Measurements from ENCODE around the gene TMEM88. TPM values are rescaled to one million over a fixed set of nuclear protein-coding genes. Genes with fewer than 3 reads are reported as not detected.

Gene TMEM88
- total and polyA plus RNA-seq, 5 experiments from 2014 or later = 6.9 to 7.2 TPM; not detected in 3

- H3K27me3 Mint-ChIP-seq = no peaks in the 10 kb centered on the region
- H3K9me3 Mint-ChIP-seq = peaks cover 0 to 2% (median 0%) of the 10 kb centered on the region in 9 donors
- H3K4me1 Mint-ChIP-seq = peaks cover 0 to 6% (median 3%) of the 10 kb centered on the region in 4 donors
- H3K36me3 Mint-ChIP-seq = peaks cover 0 to 12% (median 0%) of the 10 kb centered on the region in 3 donors
- H3K27ac Mint-ChIP-seq = peak overlapping the region in 9 of 10 donors; percentile 29 to 90 (median 46)
- DNase-seq (peak in 9 of 10 donors; percentile 23 to 51 (median 45)), ATAC-seq (peak in 1 of 2 donors; percentile 3)
- H3K4me3 Mint-ChIP-seq = peak overlapping the region in 9 of 10 donors; percentile 37 to 91 (median 73)
- POLR2A ChIA-PET = interaction anchor here (1.0 to 2.2 kb wide), 9 partner anchors 14 to 302 kb away, joined by 3 to 17 read pairs (median 4); partner anchors contain the start of genes CNTROB, KDM6B, NAA38 and TRAPPC1
Observed at GRCh38 chr17:7884581-7885366, 29.9 kb downstream of the TMEM88 start.

DNA sequence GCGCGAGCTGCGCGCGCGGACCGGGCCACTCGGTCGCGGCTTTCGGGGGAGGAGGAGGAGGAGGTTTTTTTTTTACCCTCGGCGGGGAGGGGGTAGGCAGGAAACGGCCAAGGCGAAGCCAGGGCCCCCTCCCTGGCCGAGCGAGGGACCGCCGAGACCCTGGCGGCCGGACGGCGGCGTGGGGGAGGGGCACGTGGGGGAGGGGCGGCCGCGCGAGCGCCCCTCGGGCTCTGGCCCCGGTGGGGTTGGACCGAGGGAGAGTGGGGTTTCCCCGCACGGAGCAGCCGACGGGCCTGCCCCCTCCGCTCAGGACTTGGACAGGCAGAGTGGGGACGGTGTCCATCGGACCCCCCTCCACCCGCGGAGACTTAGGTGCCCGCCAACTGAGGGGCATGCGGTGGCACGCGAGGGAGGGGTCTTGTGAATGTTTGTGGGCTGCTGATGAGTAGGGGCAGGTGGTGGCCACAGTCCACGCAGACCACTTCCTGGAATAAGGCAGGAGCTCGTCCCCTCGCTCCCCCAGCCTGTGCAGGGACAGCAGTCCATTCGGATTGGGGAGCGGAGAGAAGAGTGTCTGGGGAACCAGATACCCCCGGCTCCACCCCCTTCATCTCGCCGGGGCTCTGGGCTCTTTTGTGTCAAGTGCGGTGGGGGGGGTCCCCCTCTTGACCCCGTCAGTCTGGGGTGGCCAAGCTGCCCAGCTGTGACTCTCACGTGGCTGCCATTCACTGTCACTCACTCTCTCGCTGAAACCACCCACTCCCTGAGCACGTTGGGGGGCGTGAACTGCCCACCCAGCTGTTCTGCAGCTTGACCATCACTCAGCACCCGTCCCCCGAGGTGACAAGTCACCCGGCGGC, 30.7 kb downstream of the TMEM88 start:
- POLR2A ChIA-PET = interaction anchor here (0.5 to 2.2 kb wide), 17 partner anchors 10 to 302 kb away, joined by 3 to 17 read pairs (median 4); partner anchors contain the start of genes CNTROB, KDM6B, NAA38 and RNF227
- DNase-seq (peak in 6 of 10 donors; percentile 14 to 49 (median 42)), ATAC-seq (peak in 1 of 2 donors; percentile 5)
- H3K36me3 Mint-ChIP-seq = peaks cover 0 to 20% (median under 1%) of the 10 kb centered on the region in 3 donors
- no peaks in the 10 kb centered on the region for H3K27me3 Mint-ChIP-seq
- H3K4me1 Mint-ChIP-seq = peaks cover 5 to 10% (median 6%) of the 10 kb centered on the region in 4 donors
- H3K27ac Mint-ChIP-seq = no peak overlapping the region
- H3K4me3 Mint-ChIP-seq = peak overlapping the region in 2 of 10 donors; percentile 43 to 76
- peaks cover 0 to 2% (median 0%) of the 10 kb centered on the region in 9 donors for H3K9me3 Mint-ChIP-seq

DNA sequence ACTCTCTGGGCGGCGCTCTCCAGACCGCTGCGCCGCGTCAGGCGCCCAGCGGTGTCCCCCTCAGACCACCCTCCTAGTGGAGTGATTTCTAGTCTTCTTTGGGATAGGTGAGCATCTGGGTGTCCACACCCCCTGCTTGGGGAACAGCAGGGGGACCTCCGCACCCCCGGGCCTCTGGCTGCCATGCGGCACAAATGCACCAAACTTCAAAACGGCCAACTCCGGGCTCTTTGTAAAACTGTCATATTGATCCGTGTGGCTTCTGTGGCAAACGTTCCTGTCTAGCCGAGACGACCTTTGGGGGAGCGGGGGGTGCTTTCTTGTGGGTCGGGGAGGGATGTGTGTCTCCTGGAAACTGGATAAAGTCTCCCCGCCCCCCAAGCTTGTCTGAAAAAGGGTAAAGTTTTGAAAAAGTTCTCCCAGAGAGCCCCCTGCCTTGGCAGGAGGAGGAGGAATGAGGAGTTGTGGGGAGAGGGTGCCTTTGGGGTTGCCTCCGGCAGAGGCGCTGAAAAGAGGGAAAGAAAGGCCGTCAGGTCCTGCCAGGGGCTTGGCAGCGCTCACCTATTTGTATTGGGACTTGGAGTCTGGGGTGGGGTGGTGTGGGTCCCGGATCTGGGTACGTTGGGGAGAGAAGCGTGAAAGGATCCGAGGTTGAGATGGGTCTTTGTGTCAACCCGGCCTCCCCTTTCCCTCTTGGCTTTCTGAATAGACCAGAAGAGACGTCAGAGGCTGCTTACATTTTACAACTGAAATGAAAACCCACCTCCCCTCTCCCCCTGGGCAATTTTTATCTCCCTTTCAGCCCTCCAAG, 31.6 kb downstream of the TMEM88 start:
- peaks cover 7 to 12% (median 9%) of the 10 kb centered on the region in 4 donors for H3K4me1 Mint-ChIP-seq
- peaks cover 0 to 2% (median 0%) of the 10 kb centered on the region in 9 donors for H3K9me3 Mint-ChIP-seq
- H3K36me3 Mint-ChIP-seq = peaks cover 0 to 28% (median 3%) of the 10 kb centered on the region in 3 donors
- DNase-seq (peak; percentile 23 to 89 (median 64)), ATAC-seq (peak; percentile 23 to 44)
- H3K27ac Mint-ChIP-seq = no peak overlapping the region
- POLR2A ChIA-PET = interaction anchor here (0.5 to 2.2 kb wide), 15 partner anchors 11 to 200 kb away, joined by 3 to 17 read pairs (median 4); partner anchors contain the start of genes CNTROB, KDM6B, NAA38 and RNF227
- H3K4me3 Mint-ChIP-seq = no peak overlapping the region
- H3K27me3 Mint-ChIP-seq = no peaks in the 10 kb centered on the region

DNA sequence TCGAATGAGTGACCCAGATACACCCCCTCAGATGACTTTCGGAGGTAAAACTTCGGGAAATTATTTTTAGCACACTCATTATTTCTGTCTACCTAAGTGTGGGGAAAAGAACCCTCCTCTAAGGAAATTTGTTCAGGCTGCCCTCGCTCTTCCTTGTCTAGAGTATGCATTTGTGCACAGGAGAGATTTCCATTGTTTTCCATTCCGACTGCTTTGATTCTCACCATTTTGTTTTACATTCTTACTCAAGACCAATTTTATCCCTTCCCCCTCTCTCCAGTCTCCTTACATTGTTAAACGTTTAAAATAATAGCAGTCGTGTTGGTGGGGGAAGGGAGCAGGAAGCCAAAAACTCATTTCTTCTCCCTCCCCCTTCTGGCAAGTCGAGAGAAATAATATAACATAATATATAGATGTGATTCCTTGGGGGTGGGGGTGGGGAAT, 32.2 kb downstream of the TMEM88 start:
- peak; percentile 15 to 39 for ATAC-seq
- H3K4me3 Mint-ChIP-seq = no peak overlapping the region
- no peak overlapping the region for H3K27ac Mint-ChIP-seq
- peaks cover 0 to 35% (median 3%) of the 10 kb centered on the region in 3 donors for H3K36me3 Mint-ChIP-seq
- H3K27me3 Mint-ChIP-seq = no peaks in the 10 kb centered on the region
- DNase-seq = no peak
- H3K9me3 Mint-ChIP-seq = peaks cover 0 to 2% (median 0%) of the 10 kb centered on the region in 9 donors
- H3K4me1 Mint-ChIP-seq = peaks cover 7 to 15% (median 9%) of the 10 kb centered on the region in 4 donors
- POLR2A ChIA-PET = interaction anchor here (1.6 to 2.2 kb wide), 5 partner anchors 23 to 53 kb away, joined by 4 to 17 read pairs (median 7); partner anchors contain the start of gene KDM6B

DNA sequence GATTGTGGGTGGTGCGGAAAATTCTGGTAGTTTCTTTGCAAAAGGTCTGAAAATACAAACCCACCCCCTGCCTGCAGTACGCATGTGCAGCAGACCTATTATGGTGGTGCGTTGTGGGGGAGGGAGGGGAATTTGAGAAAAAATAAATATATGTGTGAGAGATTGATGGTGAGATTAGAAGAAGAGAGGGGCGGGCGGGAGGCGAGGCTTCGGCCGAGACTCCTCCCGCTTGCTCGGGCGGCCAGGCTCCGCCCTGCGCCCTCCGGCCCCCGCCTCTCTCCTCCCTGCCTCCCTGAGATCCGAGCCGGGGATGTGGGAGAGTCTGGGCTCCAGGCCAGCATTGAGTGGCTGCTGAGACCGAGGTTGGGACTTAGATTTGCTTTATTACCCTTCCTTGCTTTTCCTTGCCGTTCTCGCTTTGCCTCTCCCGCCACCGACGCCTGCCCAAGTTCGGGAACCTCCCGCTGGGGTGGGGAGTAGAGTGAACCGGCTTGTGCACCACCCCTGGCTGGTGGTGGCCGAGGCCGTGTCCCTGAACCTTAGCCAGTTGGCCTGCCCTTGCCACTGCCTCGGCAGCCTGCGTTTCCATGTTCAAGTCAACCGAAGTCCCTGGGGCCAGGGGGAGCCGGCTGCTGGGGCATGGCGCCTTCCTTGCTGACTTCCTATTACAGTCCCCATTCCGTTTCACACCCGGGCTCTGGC, 32.8 kb downstream of the TMEM88 start:
- H3K27me3 Mint-ChIP-seq = no peaks in the 10 kb centered on the region
- DNase-seq (peak; percentile 72 to 96 (median 86)), ATAC-seq (peak; percentile 56 to 70)
- peaks cover 0 to 2% (median 0%) of the 10 kb centered on the region in 9 donors for H3K9me3 Mint-ChIP-seq
- no peak overlapping the region for H3K4me3 Mint-ChIP-seq
- peaks cover 7 to 16% (median 9%) of the 10 kb centered on the region in 4 donors for H3K4me1 Mint-ChIP-seq
- POLR2A ChIA-PET = no interaction called here
- H3K36me3 Mint-ChIP-seq = peaks cover 0 to 39% (median 3%) of the 10 kb centered on the region in 3 donors
- H3K27ac Mint-ChIP-seq = no peak overlapping the region

DNA sequence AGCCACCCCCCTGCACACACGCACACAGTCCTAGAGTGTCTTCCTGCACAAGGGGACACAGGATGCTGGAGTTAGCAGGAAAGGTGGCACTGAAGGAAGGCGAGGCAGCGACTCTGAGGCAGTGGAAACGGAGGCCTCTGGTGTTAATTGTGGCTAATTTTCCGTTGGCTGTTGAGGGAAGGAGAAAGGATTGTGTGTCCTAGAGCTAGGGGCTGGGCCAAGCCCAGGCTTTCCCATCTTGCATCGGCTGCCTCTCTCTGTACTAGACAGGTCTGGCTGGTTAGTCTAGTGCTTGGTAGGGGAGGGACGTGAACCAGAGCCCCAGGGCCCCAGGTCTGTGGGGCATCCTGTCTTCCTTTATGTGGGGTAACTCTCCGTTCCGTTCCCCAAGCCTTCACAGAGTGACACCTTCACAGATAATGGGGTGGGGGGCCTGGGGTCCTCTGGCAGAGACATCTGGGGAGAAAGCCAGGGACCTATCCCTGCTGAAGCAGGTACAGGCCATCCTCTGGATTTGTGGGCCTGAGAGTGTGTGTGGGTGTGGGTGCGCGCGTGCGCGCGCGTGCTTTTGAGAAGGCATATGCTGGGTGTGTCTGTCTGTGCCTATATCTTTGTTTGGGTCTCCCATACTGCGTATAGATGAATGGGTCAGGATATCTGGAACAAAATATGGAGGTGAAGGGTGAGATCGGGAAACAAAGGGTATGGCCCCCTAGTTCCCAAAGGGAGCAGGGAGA, 33.5 kb downstream of the TMEM88 start, which contains the start of gene CHD3:
TSS of gene CHD3 (plus strand) at position 606 of the 737 bp plus-strand sequence. CDS start 212 bp downstream, outside the sequence.
- Mint-ChIP-seq H3K36me3 (peaks cover 0 to 45% (median 3%) of the 10 kb centered on the region in 3 donors), H3K4me1 (peaks cover 7 to 16% (median 9%) of the 10 kb centered on the region in 4 donors), H3K9me3 (peaks cover 0 to 2% (median 0%) of the 10 kb centered on the region in 9 donors), H3K27ac (peak within 1 kb of the TSS in 1 of 10 donors; percentile 62), H3K4me3 (peak within 1 kb of the TSS in 2 of 10 donors; percentile 22 to 38), H3K27me3 (no peaks in the 10 kb centered on the region)
- POLR2A ChIA-PET = interaction anchor here (0.9 to 1.6 kb wide), 3 partner anchors 12 to 33 kb away, joined by 3 to 4 read pairs (median 4); partner anchors contain the start of gene NAA38
- ATAC-seq (peak; percentile 15 to 28), DNase-seq (peak in 6 of 10 donors; percentile 25 to 48 (median 34))

DNA sequence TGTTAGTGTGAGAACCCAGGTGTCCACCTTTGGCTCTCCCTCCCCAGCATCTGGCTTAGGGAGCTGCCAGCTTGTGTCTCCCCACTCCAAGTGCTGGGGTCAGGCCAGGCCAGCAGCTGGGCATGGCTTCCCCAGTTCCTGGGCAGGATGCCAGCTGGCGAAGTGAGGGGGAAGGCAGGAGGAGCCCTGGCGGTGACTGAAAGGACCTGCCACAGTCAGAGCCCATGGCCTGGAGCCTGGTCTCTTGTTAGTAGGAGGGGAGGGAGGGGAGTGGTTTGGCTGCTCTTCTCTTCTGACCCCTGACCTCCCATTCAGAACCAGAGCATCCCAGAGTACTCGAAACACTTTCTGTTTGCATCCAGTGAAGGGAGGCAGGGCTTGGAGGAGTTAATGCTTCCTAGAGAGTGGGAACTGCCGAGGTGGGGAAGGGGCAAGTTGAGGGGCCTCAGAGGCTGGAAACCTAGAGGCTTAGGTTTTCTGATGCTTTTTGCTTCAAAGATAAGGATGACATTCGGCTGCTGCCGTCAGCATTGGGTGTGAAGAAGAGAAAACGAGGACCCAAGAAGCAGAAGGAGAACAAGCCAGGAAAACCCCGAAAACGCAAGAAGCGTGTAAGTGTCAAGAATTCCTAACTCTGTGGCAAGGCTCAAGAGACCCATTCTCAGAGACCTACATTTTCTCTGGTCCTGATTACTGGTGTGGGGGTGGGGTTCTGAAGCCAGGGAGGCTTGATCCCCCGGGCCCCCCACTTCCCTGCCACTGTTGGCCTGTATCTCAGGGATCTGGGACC, 34.5 kb downstream of the TMEM88 start:
- DNase-seq (peak in 5 of 10 donors; percentile 6 to 66 (median 21)), ATAC-seq (no peak)
- POLR2A ChIA-PET = interaction anchor here (1.6 kb wide), 2 partner anchors 32 to 34 kb away, joined by 3 to 4 read pairs; partner anchors contain the start of gene NAA38
- peaks cover 0 to 55% (median 6%) of the 10 kb centered on the region in 3 donors for H3K36me3 Mint-ChIP-seq
- peaks cover 0 to 2% (median 0%) of the 10 kb centered on the region in 9 donors for H3K9me3 Mint-ChIP-seq
- peak overlapping the region in 2 of 10 donors; percentile 22 to 38 for H3K4me3 Mint-ChIP-seq
- peaks cover 5 to 14% (median 10%) of the 10 kb centered on the region in 4 donors for H3K4me1 Mint-ChIP-seq
- no peaks in the 10 kb centered on the region for H3K27me3 Mint-ChIP-seq
- H3K27ac Mint-ChIP-seq = peak overlapping the region in 1 of 10 donors; percentile 62

- Mint-ChIP-seq H3K27ac (peak overlapping the region in 1 of 10 donors; percentile 68), H3K27me3 (no peaks in the 10 kb centered on the region), H3K36me3 (peaks cover 12 to 89% (median 17%) of the 10 kb centered on the region in 3 donors), H3K4me3 (no peak overlapping the region), H3K9me3 (no peaks in the 10 kb centered on the region), H3K4me1 (peaks cover 6 to 27% (median 21%) of the 10 kb centered on the region in 4 donors)
- DNase-seq (no peak), ATAC-seq (no peak)
- POLR2A ChIA-PET = interaction anchor here (0.7 kb wide), 1 partner anchor 9 kb away, joined by 3 read pairs; no protein-coding TSS in a partner anchor
Observed at GRCh38 chr17:7893187-7893880, 38.5 kb downstream of the TMEM88 start.

GRCh38 chr17:7894226-7894625, 39.4 kb downstream of the TMEM88 start:
- H3K9me3 Mint-ChIP-seq = no peaks in the 10 kb centered on the region
- no peaks in the 10 kb centered on the region for H3K27me3 Mint-ChIP-seq
- no peak for DNase-seq
- POLR2A ChIA-PET = no interaction called here
- H3K4me1 Mint-ChIP-seq = peaks cover 6 to 27% (median 21%) of the 10 kb centered on the region in 4 donors
- peaks cover 12 to 97% (median 22%) of the 10 kb centered on the region in 3 donors for H3K36me3 Mint-ChIP-seq
- no peak overlapping the region for H3K4me3 Mint-ChIP-seq
- H3K27ac Mint-ChIP-seq = peak overlapping the region in 7 of 10 donors; percentile 11 to 83 (median 31)
- no peak for ATAC-seq

All from naive thymus-derived CD8-positive, alpha-beta T cell (primary cell).